H9 (cell line): ENCODE results near the gene ARHGAP26. TPM values are rescaled to one million over a fixed set of nuclear protein-coding genes. Genes with fewer than 3 reads are reported as not detected.

Source experiments
- DNase-seq: peaks from one replicate; pipeline ENCODE4 v3.0.0-alpha.2; 2017
- H2AFZ ChIP-seq: one replicate; pipeline ENCODE4 v1.6.1; 2013; ENCODE audit warnings: mild to moderate bottlenecking, low read length, control low read depth, moderate library complexity
- H2AK5ac ChIP-seq: 2 replicates; pipeline ENCODE4 v1.6.1; 2013; ENCODE audit warnings: low read length, control low read depth, mixed read lengths; ENCODE audit not compliant: insufficient read length
- H2BK120ac ChIP-seq: one replicate; pipeline ENCODE4 v1.6.1; 2013; ENCODE audit warnings: low read depth, mild to moderate bottlenecking, low read length, control low read depth, inconsistent platforms; ENCODE audit not compliant: poor library complexity, severe bottlenecking
- H2BK12ac ChIP-seq: 2 replicates; pipeline ENCODE4 v1.6.1; 2013; ENCODE audit warnings: low read length, control low read depth, mixed read lengths, low read depth; ENCODE audit not compliant: insufficient read length
- H2BK15ac ChIP-seq: 2 replicates; pipeline ENCODE4 v1.6.1; 2013; ENCODE audit warnings: low read depth, low read length, control low read depth
- H2BK20ac ChIP-seq: one replicate; pipeline ENCODE4 v1.6.1; 2013; ENCODE audit warnings: low read depth, mild to moderate bottlenecking, low read length, control low read depth, inconsistent platforms; ENCODE audit not compliant: poor library complexity, severe bottlenecking
- H2BK5ac ChIP-seq: 2 replicates; pipeline ENCODE4 v1.6.1; 2013; ENCODE audit warnings: low read length, control low read depth, mixed read lengths; ENCODE audit not compliant: insufficient read length
- H3K14ac ChIP-seq: 2 replicates; pipeline ENCODE4 v1.6.1; 2013; ENCODE audit warnings: low read length, control low read depth; ENCODE audit not compliant: insufficient read depth
- H3K18ac ChIP-seq: 2 replicates; pipeline ENCODE4 v1.6.1; 2013; ENCODE audit warnings: low read depth, mild to moderate bottlenecking, mixed read lengths, low read length, control low read depth; ENCODE audit not compliant: insufficient read length
- H3K23ac ChIP-seq: 2 replicates; pipeline ENCODE4 v1.6.1; 2013; ENCODE audit warnings: low read length, control low read depth, mixed read lengths, low read depth; ENCODE audit not compliant: insufficient read length
- H3K23me2 ChIP-seq: 2 replicates; pipeline ENCODE4 v1.6.1; 2013; ENCODE audit warnings: low read depth, mild to moderate bottlenecking, mixed read lengths, low read length, control low read depth; ENCODE audit not compliant: insufficient read length, poor library complexity, severe bottlenecking
- H3K27ac ChIP-seq: 2 replicates; pipeline ENCODE4 v1.5.1; 2013; ENCODE audit warnings: low read length, control low read depth, mixed read lengths, low read depth; ENCODE audit not compliant: insufficient read length
- H3K27me3 ChIP-seq: 2 replicates; pipeline ENCODE4 v1.6.1; 2013; ENCODE audit warnings: low read length, control low read depth, inconsistent platforms; ENCODE audit not compliant: insufficient read depth
- H3K4ac ChIP-seq: 2 replicates; pipeline ENCODE4 v1.6.1; 2013; ENCODE audit warnings: low read depth, mild to moderate bottlenecking, control low read depth, inconsistent platforms, low read length, moderate library complexity
- H3K4me1 ChIP-seq: 2 replicates; pipeline ENCODE4 v1.6.1; 2013; ENCODE audit warnings: low read length, control low read depth, inconsistent platforms; ENCODE audit not compliant: insufficient read depth
- H3K4me2 ChIP-seq: 2 replicates; pipeline ENCODE4 v1.6.1; 2013; ENCODE audit warnings: low read length, control low read depth, mixed read lengths; ENCODE audit not compliant: insufficient read length, insufficient read depth
- H3K56ac ChIP-seq: 2 replicates; pipeline ENCODE4 v1.6.1; 2013; ENCODE audit warnings: low read depth, mild to moderate bottlenecking, mixed read lengths, low read length, control low read depth; ENCODE audit not compliant: insufficient read length
- H3K79me1 ChIP-seq: 2 replicates; pipeline ENCODE4 v1.6.1; 2013; ENCODE audit warnings: low read depth, mild to moderate bottlenecking, moderate library complexity, low read length, control low read depth, inconsistent platforms; ENCODE audit not compliant: insufficient read depth, poor library complexity, severe bottlenecking
- H3K79me2 ChIP-seq: 2 replicates; pipeline ENCODE4 v1.6.1; 2013; ENCODE audit warnings: low read length, control low read depth, inconsistent platforms; ENCODE audit not compliant: insufficient read depth
- H3K9ac ChIP-seq: 2 replicates; pipeline ENCODE4 v1.6.1; 2013; ENCODE audit warnings: low read length, control low read depth, mixed read lengths; ENCODE audit not compliant: insufficient read length; ENCODE audit errors: extremely low read depth
- H3K9me3 ChIP-seq: one replicate; pipeline ENCODE4 v1.6.1; 2013; ENCODE audit warnings: low read depth, low read length, inconsistent platforms; ENCODE audit not compliant: control insufficient read depth
- H3T11ph ChIP-seq: one replicate; pipeline ENCODE4 v1.6.1; 2013; ENCODE audit warnings: mild to moderate bottlenecking, low read length, control low read depth, inconsistent platforms
- H4K20me1 ChIP-seq: one replicate; pipeline ENCODE4 v1.6.1; 2013; ENCODE audit not compliant: control insufficient read depth, insufficient read length, insufficient read depth
- H4K5ac ChIP-seq: 2 replicates; pipeline ENCODE4 v1.6.1; 2013; ENCODE audit warnings: low read depth, mild to moderate bottlenecking, mixed read lengths, low read length, control low read depth; ENCODE audit not compliant: insufficient read length
- H4K8ac ChIP-seq: replicated peaks from 2 replicates; pipeline ENCODE4 v1.6.1; 2013; ENCODE audit warnings: low read length, control low read depth, mixed read lengths, low read depth; ENCODE audit not compliant: insufficient read length
- H4K91ac ChIP-seq: 2 replicates; pipeline ENCODE4 v1.6.1; 2013; ENCODE audit warnings: low read depth, mild to moderate bottlenecking, moderate library complexity, mixed read lengths, low read length, control low read depth; ENCODE audit not compliant: insufficient read length
- H3K27ac Mint-ChIP-seq, 3 experiments: 2 replicates in 2 of 3; 3 replicates in 1 of 3; pipeline ENCODE4 v1.8.0; 2020 to 2021; ENCODE audit warnings: mixed read lengths in 3 of 3, mild to moderate bottlenecking in 1 of 3, moderate library complexity in 1 of 3
- H3K27me3 Mint-ChIP-seq: 2 replicates; pipeline ENCODE4 v1.8.0; 2021; ENCODE audit warnings: low read depth, mild to moderate bottlenecking, moderate library complexity, mixed read lengths
- H3K36me3 Mint-ChIP-seq, 3 experiments: 2 replicates in 2 of 3; 3 replicates in 1 of 3; pipeline ENCODE4 v1.8.0; 2020 to 2021; ENCODE audit warnings: low read depth in 3 of 3, mixed read lengths in 3 of 3; ENCODE audit not compliant: insufficient read depth in 1 of 3
- H3K4me1 Mint-ChIP-seq, 2 experiments: 2 replicates each; pipeline ENCODE4 v1.8.0; 2020; ENCODE audit warnings: mixed read lengths in 2 of 2
- H3K4me3 Mint-ChIP-seq, 2 experiments: 2 replicates in 1 of 2; 3 replicates in 1 of 2; pipeline ENCODE4 v1.8.0; 2020 to 2021; ENCODE audit warnings: mild to moderate bottlenecking in 2 of 2, mixed read lengths in 2 of 2, moderate library complexity in 1 of 2
- H3K9me3 Mint-ChIP-seq, 2 experiments: 2 replicates in 1 of 2; 3 replicates in 1 of 2; pipeline ENCODE4 v1.8.0; 2020; ENCODE audit warnings: mild to moderate bottlenecking in 2 of 2, mixed read lengths in 2 of 2, moderate library complexity in 1 of 2
- WGBS: extraction: QIAGEN DNeasy Blood & Tissue Kit; methylation state at CpG from one replicate; pipeline ENCODE4 v1.1.7; 2013; ENCODE audit warnings: missing lambda C conversion rate, low lambda C conversion rate, mixed read lengths; ENCODE audit not compliant: insufficient read length; ENCODE audit errors: extremely low coverage; 5-methylcytosine and 5-hydroxymethylcytosine counted together
- total RNA-seq: library from RNA; stranded (reverse); gene quantifications from 2 replicates; pipeline ENCODE4 v1.2.1, GENCODE V29; 2021
- TF ChIP-seq, protein P1 (sequence below): fragments of 200-600 bp; sonication (generic); conservative IDR thresholded peaks from 3 replicates; pipeline ENCODE4 v1.8.0; 2021; ENCODE audit warnings: antibody characterized with exemption, mild to moderate bottlenecking

ARHGAP26 gene
- total RNA-seq, 1 experiment from 2014 or later: 13.8 TPM

DNA sequence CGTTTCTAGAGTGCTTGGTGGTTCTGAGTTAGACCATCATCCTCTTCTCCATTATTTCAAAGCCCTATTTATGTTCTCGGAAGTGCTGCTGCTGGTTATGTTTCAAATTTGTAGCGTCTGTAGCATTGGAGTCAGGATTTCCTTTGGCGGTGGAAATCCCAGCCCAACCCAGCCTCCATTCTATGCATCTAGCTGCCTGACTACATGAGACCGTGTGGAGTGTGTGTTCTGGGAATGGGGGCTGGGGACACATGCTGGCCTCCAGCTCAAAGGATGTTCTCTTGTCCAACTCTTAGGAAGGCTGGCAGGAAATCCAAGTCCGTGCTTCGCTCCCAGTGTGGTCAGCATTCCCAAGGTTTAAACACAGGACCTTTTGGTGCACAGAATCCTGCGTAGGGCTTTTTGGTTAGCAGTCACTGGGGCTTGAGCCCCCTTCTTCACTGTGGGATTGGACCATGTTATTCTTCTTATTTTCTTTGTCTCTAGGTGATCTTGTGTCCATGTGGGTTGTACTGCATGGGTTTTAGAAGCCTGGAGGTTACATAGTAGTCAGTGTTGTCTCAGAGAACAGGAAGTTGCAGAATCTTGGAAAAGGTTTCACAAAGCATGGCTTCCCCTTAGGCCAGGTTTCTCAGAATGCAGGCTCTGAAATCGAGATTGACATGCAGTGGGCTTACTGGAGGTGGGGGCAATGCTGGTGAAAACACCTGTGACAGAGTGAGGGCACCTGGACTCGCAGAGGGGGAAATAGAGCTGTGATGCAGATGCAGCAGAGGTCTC is 132.2 kb downstream of the ARHGAP26 start:
- H3K4ac ChIP-seq: no peak overlapping the region
- DNase-seq: no peak
- no peaks in the 10 kb centered on the region for H3K23me2 ChIP-seq
- no peaks in the 10 kb centered on the region for H4K20me1 ChIP-seq
- Mint-ChIP-seq H3K4me3 (no peak overlapping the region), H3K4me1 (peaks cover 37 to 42% of the 10 kb centered on the region in 2 experiments), H3K9me3 (no peaks in the 10 kb centered on the region), H3K27ac (peak overlapping the region; percentile 24 to 78 (median 31); a peak in 3 of 7 replicates), H3K27me3 (no peaks in the 10 kb centered on the region), H3K36me3 (peaks cover 14 to 41% (median 31%) of the 10 kb centered on the region in 3 experiments; a peak in 6 of 7 replicates)
- H2BK120ac ChIP-seq: no peak overlapping the region
- no peaks in the 10 kb centered on the region for H3K27me3 ChIP-seq
- H3K27ac ChIP-seq: no peak overlapping the region
- no peak overlapping the region for H2BK20ac ChIP-seq
- H2BK12ac ChIP-seq: no peak overlapping the region
- no peaks in the 10 kb centered on the region for H3K79me2 ChIP-seq
- no peak overlapping the region for H3T11ph ChIP-seq
- peaks cover 3% of the 10 kb centered on the region for H3K4me1 ChIP-seq
- H3K9me3 ChIP-seq: no peaks in the 10 kb centered on the region
- no peak overlapping the region for H2BK15ac ChIP-seq
- no peaks in the 10 kb centered on the region for H3K79me1 ChIP-seq
- H3K9ac ChIP-seq: no peak overlapping the region
- no peak overlapping the region for H4K91ac ChIP-seq
- no peak overlapping the region for H4K8ac ChIP-seq
- H2AK5ac ChIP-seq: no peak overlapping the region
- H3K14ac ChIP-seq: no peak overlapping the region
- H3K23ac ChIP-seq: no peak overlapping the region
- no peak overlapping the region for H2AFZ ChIP-seq
- H2BK5ac ChIP-seq: no peak overlapping the region
- H4K5ac ChIP-seq: no peak overlapping the region
- H3K4me2 ChIP-seq: no peak overlapping the region
- TF ChIP-seq, protein P1, sequence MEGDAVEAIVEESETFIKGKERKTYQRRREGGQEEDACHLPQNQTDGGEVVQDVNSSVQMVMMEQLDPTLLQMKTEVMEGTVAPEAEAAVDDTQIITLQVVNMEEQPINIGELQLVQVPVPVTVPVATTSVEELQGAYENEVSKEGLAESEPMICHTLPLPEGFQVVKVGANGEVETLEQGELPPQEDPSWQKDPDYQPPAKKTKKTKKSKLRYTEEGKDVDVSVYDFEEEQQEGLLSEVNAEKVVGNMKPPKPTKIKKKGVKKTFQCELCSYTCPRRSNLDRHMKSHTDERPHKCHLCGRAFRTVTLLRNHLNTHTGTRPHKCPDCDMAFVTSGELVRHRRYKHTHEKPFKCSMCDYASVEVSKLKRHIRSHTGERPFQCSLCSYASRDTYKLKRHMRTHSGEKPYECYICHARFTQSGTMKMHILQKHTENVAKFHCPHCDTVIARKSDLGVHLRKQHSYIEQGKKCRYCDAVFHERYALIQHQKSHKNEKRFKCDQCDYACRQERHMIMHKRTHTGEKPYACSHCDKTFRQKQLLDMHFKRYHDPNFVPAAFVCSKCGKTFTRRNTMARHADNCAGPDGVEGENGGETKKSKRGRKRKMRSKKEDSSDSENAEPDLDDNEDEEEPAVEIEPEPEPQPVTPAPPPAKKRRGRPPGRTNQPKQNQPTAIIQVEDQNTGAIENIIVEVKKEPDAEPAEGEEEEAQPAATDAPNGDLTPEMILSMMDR: no peak
- H3K56ac ChIP-seq: no peak overlapping the region
- H3K18ac ChIP-seq: no peak overlapping the region
- WGBS: no CpG with 5 or more reads among the region's 10 CpGs
